Right ventricle myocardium inferior (tissue), 1 donor: ENCODE results near the gene MNT. TPM values are rescaled to one million over a fixed set of nuclear protein-coding genes. Genes with fewer than 3 reads are reported as not detected.

Source experiments
- ATAC-seq: fragments of 200-7000 bp; cut with Tn5 transposase; one replicate; pipeline ENCODE4 v1.9.1; 2020; ENCODE audit warnings: mild to moderate bottlenecking, moderate library complexity
- DNase-seq: peaks from one replicate; pipeline ENCODE4 v3.0.0; 2021; ENCODE audit errors: missing footprints
- intact Hi-C: fragments of 100-400 bp; cut with DNase I; formaldehyde crosslinking; loops from one replicate; pipeline ENCODE4 v1.11.0; 2022
- total RNA-seq: library from RNA; stranded (reverse); fragmentation: NEBNext Ultra II Directional; extraction: Animal tissue kit (Norgen Biotek cat#: 25700); gene quantifications from one replicate; pipeline ENCODE4 v1.2.1, GENCODE V29; 2021
- donor health status: DM: no; HTN: yes; CAD: no; lungs with severe emphysema.

The MNT gene
- total RNA-seq, 1 donor from 2014 or later = 10.9 TPM

DNA sequence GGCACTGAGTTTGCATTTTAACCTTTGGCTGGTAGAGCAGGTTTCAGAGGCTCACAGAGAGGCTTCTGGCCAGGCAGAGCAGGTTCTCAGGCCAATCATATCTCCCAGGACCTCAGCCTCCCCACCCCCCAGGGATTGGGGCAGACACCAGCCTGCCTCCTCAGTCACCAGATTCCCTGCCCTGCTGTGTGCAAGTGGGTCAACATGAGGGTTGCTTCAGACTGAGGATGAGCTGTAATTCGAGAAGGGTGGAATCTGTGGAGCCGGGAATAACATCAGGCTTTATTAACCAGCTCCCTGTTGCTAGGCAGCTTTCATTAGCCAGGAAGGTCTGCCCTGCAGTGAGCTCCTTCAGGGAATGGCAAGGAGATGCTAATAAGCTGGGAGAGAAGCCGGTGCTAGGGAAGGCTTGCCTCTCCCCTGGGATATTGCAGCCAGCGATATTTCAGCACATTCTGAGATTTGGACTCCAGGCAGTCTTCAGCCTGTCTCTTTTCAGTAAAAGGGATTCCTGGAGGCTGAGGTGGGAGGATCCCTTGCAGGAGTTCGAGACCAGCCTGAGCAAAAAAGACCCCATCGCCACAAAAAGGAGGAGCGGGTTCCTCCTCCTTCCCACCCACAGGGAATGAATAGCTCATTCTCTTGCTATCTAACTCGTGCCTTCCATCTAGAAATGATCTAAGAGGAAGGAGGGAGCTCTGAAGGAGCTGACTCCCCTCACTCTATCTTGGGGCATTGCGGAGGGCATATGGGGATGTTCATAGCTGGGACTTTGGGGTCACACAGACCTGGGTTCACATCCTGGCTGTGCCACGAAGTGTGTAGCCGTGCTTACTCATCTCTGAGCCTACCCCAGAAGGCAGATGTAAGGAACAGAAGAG, 52.8 kb downstream of the MNT start:
- ATAC-seq (peak; percentile 66), DNase-seq (no peak)
- intact Hi-C loops = no loop called here

DNA sequence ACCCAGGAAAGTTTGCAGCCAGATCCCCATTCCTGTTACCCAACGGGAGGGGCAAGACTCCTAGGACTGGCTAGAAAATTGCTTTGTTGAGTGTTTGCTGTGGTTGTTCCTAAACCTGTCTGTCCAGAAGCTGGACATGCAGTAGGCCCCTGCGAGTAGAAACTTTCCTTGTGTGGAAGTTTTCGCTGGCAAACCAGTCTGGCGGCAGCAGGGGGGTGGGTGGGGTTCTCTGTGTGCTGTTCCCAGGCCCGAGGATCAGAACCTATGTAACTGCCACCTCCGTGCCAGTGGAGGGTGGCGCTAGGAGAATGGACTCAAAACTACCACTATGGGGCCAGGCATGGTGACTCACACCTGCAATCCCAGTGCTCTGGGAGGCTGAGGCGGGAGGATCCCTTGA, 54.4 kb downstream of the MNT start:
- intact Hi-C loops = no loop called here
- DNase-seq (no peak), ATAC-seq (no peak)

DNA sequence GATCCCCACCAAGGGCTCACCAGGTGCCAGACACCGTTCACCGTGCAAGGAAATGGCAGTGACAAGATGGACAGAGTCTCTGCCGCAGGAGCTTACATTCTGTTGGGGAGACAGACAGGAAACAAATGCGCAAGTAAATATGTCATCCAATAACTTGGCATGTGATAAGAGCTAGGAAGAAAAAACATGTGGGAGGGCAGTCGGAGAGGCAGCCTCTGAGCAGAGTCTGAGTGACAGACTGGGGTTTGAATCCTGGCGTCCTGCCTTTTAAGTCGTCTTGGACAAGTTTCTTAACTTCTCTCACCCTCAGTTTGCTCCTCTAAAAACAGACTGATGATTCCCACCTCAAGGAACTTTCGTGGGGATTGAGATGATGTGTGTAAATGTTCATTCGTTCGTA, 56.3 kb downstream of the MNT start:
- DNase-seq = no peak
- ATAC-seq = no peak
- intact Hi-C loops = no loop called here

DNA sequence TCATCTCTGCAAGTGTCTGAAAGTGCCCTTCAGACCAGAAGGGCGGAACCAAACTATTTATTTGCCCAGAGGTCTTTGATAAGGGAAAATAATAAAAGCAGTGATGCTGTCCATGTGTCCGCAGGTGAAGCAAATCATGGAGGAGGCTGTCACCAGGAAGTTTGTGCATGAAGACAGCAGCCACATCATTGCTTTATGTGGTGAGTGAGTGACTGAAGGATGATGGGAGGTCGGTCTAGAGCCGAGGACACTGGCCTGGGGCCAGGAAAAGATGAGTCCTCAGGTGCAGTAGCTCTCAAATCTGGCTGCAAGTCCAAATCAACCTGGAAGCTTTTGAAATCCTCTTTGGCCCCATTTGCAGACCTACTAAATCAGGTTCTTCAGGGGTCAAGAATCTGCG, 57.4 kb downstream of the MNT start:
- DNase-seq (no peak), ATAC-seq (no peak)
- intact Hi-C loops = no loop called here

DNA sequence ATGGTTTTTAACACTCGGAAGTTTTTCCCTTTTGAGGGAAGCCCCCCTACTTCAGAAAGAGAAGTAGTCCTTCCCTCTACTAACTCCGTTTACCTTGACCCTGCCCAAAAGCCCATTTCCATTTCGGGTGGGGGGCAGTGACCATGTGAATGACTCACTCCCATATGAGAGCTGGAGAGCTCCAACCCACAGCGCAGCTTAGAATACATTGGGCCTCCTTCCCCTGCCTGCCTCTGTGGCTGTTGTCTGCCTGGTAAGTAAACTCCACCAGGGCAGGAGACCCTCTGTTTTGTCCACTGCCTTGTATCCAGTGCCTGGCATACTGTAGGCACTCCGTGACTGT, 62.6 kb downstream of the MNT start:
- ATAC-seq (no peak), DNase-seq (no peak)
- intact Hi-C loops = loop anchor here (5.0 kb wide), 1 partner anchor 64 kb away; the partner anchor contains the start of gene MNT

DNA sequence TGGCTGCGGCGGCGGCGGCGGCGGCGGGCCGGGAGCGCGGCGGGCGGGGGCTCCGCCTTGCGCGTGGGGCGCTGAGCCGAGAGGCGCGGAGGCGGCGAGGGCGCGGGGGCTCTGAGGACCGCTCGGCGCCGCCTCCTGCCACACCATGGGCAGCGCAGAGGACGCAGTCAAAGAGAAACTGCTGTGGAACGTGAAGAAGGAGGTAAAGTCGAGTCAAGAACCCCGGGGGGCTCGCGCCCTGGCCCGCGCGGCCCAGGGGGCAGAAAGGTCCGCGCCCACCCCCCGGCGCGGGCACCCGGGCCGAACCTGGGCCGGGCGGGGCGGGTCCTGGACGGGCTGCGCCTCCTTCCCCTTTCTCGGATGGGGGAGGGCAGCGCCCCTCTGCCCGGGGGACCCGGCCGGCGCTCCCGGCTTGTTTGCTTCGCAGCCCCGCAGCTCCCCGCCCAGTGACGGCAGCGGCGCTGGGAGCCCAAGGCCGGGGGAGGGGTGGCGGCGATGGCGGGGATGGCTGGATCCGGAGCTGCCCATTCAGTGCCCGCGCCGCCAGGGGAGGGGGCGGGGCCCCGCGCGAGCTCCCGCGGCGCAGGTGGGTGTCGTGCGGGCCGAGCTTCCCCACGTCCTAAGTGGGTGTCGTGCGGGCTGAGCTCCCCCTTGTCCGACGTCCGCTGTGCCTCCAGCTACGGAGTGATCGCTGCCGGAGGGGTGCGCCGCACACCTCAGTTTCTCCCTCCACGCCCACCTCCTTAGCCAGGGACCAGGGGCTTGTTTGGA, 63.1 kb downstream of the MNT start:
- DNase-seq (peak; percentile 86), ATAC-seq (peak; percentile 38)
- intact Hi-C loops = loop anchor here (5.0 kb wide), 1 partner anchor 65 kb away; the partner anchor contains the start of gene MNT

DNA sequence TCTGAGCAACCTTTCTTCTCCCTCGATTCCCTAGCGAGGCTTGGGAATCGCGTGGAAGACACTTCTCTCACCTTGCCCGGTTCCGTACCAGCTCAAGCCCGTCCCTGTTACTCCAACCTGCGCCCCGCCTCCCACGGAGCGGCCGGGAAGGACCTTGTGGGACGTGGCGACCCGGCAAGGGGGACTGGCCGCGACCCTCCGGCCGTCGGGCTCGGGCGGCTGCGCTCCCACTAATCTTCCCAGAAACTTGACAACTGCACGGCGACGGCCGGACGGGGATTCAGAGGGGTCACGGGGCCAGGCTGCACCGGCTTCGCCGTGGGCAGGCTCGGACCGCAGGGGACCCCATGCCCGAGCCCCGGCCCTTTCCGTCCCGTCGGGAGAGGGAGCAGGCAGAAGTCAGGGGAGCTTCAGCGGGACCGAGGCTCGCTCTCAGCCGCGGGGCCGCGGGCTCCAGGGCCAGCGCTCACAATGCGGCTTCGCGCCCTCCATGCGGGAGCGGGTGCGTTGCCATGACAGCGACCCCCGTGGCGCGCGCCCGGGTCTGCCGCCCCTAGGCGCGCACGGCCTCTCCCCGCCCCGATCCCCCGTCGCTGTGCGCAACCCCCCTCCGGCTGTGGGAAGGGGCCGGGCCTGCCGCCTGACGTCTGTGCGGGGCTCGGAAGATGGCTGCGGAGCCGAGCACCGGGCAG, 63.9 kb downstream of the MNT start, which contains the start of gene SGSM2:
TSS of gene SGSM2 (plus strand) at position 650 of the 692 bp plus-strand sequence. CDS start 188 bp downstream, outside the sequence.
- intact Hi-C loops = loop anchor here (5.0 kb wide), 1 partner anchor 65 kb away; the partner anchor contains the start of gene MNT
- ATAC-seq (peak; percentile 75), DNase-seq (peak; percentile 78)

DNA sequence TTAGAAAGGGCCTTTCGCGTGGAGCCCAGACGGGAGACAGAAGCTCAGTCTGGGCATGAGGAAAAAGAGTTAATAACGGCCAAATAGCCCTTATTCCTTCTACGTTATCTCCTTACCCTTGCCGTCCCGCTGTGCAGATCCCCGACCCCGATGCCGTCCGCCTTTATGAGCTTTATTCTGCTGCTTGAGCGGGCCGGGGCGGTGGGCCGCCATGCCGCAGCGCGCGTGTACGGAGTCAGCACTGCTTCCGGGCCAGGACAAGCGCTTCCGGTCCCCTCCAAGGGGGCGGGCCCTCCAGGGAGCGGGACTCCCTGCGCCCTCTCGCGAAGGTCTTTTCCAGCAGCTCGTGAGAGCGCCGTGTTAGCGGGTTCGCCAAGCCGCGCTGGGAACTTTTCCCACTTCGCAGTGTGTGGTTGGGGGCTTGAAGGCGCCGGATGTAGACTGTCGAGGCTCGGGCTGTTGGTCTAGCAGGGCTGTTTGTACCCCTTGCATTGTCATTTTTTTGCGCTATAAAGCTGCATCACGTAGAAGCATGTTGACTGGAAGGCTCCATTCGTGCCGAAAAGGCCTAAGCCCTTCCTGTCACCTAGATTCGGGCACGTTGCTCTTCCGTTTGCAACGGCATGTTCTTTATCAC, 64.5 kb downstream of the MNT start, which contains the start of gene TSR1:
TSS of gene TSR1 (minus strand) at position 243 of the 637 bp plus-strand sequence. CDS start at position 213, 30 bp downstream.
- ATAC-seq = peak; percentile 97
- peak; percentile 95 for DNase-seq
- intact Hi-C loops = loop anchor here (5.0 kb wide), 1 partner anchor 66 kb away; the partner anchor contains the start of gene MNT

DNA sequence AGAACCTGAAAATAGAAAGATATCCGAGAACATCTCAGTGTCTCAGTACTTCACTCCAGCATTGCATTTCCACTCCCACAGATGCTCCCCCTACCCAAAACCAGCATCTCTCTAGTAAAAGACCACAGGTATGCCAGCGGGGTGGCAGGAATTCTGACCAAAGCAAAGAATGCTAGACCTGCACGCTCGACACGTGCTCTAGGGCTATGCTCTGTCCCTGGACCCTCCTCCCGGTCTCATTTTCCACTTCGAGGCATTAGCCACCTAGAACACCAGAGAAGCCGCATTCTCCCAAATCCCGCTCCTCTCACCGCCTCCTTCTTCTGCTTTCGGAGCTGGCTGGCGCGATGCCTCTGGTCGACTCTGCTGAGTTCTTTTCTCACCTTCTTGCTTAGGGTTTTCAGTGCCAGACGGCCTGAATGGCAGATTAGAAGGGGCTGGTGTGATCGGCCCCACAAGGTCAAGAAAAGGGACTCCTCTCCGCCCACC, 65.1 kb downstream of the MNT start:
- ATAC-seq (no peak), DNase-seq (no peak)
- intact Hi-C loops = loop anchor here (5.0 kb wide), 1 partner anchor 67 kb away; the partner anchor contains the start of gene MNT

Other genes with a start within 250 kb of the MNT start
- gene SMG6, start 97.3 kb downstream of the MNT start, total RNA-seq = 21.0 TPM
- gene SRR, start 97.1 kb downstream of the MNT start, total RNA-seq = 11.0 TPM
- gene TSR1, start 64.6 kb downstream of the MNT start, total RNA-seq = 20.2 TPM
- 26.3 TPM for gene SGSM2, start 63.6 kb downstream of the MNT start, total RNA-seq
- 20.1 TPM for gene METTL16, start 110.8 kb upstream of the MNT start, total RNA-seq
- 115 TPM for gene PAFAH1B1, start 192.6 kb upstream of the MNT start, total RNA-seq